GM12878 (cell line): ENCODE results near the gene TADA3.

Experiments
- BMI1 ChIP-seq: fragments of 450-650 bp; IDR thresholded peaks from 2 replicates; pipeline ENCODE4 v1.6.1; 2016; ENCODE audit warnings: mild to moderate bottlenecking, moderate library complexity, borderline replicate concordance
- CTCF ChIP-seq, 3 experiments: IDR thresholded peaks in 2 of 3; conservative IDR thresholded peaks in 1 of 3; 2 replicates each; pipeline ENCODE4 v1.5.1; 2011; ENCODE audit warnings: low read depth in 3 of 3, low read length in 3 of 3, mild to moderate bottlenecking in 3 of 3, control low read depth in 2 of 3, moderate library complexity in 2 of 3, inconsistent platforms in 1 of 3, mixed read lengths in 1 of 3; ENCODE audit not compliant: control insufficient read depth in 2 of 3, insufficient read depth in 1 of 3; ENCODE audit errors: extremely low read depth in 1 of 3
- ELK1 ChIP-seq: IDR thresholded peaks from 2 replicates; pipeline ENCODE4 v1.6.1; 2012; ENCODE audit warnings: low read depth, low read length, improper control_type of control experiment
- EZH2 ChIP-seq: IDR thresholded peaks from 2 replicates; pipeline ENCODE4 v1.6.1; 2012; ENCODE audit warnings: low read depth, mild to moderate bottlenecking, control low read depth, inconsistent platforms, low read length, borderline replicate concordance; ENCODE audit not compliant: control insufficient read depth
- FOS ChIP-seq: IDR thresholded peaks from 3 replicates; pipeline ENCODE4 v1.6.1; 2011; ENCODE audit warnings: borderline replicate concordance; ENCODE audit not compliant: insufficient read length; ENCODE audit errors: extremely low read depth
- FOXM1 ChIP-seq: IDR thresholded peaks from 2 replicates; pipeline ENCODE4 v1.6.1; 2012; ENCODE audit warnings: low read depth, mild to moderate bottlenecking, inconsistent platforms, low read length, moderate library complexity
- JUND ChIP-seq: IDR thresholded peaks from 2 replicates; pipeline ENCODE4 v1.6.1; 2012; ENCODE audit warnings: low read depth, mild to moderate bottlenecking, low read length, improper control_type of control experiment, moderate library complexity
- MEF2A ChIP-seq: IDR thresholded peaks from 2 replicates; pipeline ENCODE4 v1.6.1; 2011; ENCODE audit warnings: low read depth, mild to moderate bottlenecking, low read length, moderate library complexity; ENCODE audit not compliant: insufficient read depth
- NRF1 ChIP-seq: conservative IDR thresholded peaks from 2 replicates; pipeline ENCODE4 v1.6.1; 2011; ENCODE audit warnings: mild to moderate bottlenecking, low read depth, low read length, improper control_type of control experiment
- SIN3A ChIP-seq: IDR thresholded peaks from 2 replicates; pipeline ENCODE4 v1.6.1; 2012; ENCODE audit warnings: low read depth, low read length, improper control_type of control experiment
- SIX5 ChIP-seq: IDR thresholded peaks from 2 replicates; pipeline ENCODE4 v1.6.1; 2011; ENCODE audit warnings: mild to moderate bottlenecking, low read depth, low read length, moderate library complexity; ENCODE audit not compliant: severe bottlenecking

GRCh38 chr3:9777694-9778021 lies 14.6 kb downstream of the TADA3 start:
- no peak for TF ChIP-seq NRF1
- TF ChIP-seq ELK1 = no peak
- TF ChIP-seq CTCF (IDR thresholded peaks at IDR 0.05 in 2 of 3, conservative IDR thresholded peaks at IDR 0.05 in 1 of 3; ENCODE audit: control insufficient read depth in 2 of 3, extremely low read depth in 1 of 3, insufficient read depth in 1 of 3, low read depth in 3 of 3, low read length in 3 of 3) = no peak
- TF ChIP-seq MEF2A = no peak
- TF ChIP-seq EZH2 = no peak
- TF ChIP-seq FOS = no peak
- no peak for TF ChIP-seq BMI1
- TF ChIP-seq JUND = no peak
- no peak for TF ChIP-seq SIX5
- no peak for TF ChIP-seq FOXM1
- no peak for TF ChIP-seq SIN3A
